BE2C (cell line): ENCODE data around the gene ACSS1.

Source experiments
- DNase-seq: peaks from one replicate; pipeline ENCODE4 v3.0.0-alpha.2; 2020
- H3K27me3 ChIP-seq: fragments of 250-450 bp; sonication (Bioruptor Pico); 2 replicates; pipeline ENCODE4 v1.5.1; 2020; ENCODE audit warnings: mild to moderate bottlenecking
- H3K36me3 ChIP-seq: fragments of 250-450 bp; sonication (Bioruptor Pico); 2 replicates; pipeline ENCODE4 v1.5.1; 2020; ENCODE audit warnings: mild to moderate bottlenecking
- H3K4me1 ChIP-seq: fragments of 250-450 bp; sonication (Bioruptor Pico); 2 replicates; pipeline ENCODE4 v1.5.1; 2020
- H3K4me3 ChIP-seq: 2 replicates; pipeline ENCODE4 v1.5.1; 2011; ENCODE audit warnings: low read depth, low read length
- H3K9me3 ChIP-seq: fragments of 250-450 bp; sonication (Bioruptor Pico); 2 replicates; pipeline ENCODE4 v1.5.1; 2020
- TF ChIP-seq, protein P1 (sequence below): IDR thresholded peaks from 2 replicates; pipeline ENCODE4 v1.5.1; 2012; ENCODE audit warnings: mild to moderate bottlenecking, low read depth, low read length

ACSS1 gene

DNA sequence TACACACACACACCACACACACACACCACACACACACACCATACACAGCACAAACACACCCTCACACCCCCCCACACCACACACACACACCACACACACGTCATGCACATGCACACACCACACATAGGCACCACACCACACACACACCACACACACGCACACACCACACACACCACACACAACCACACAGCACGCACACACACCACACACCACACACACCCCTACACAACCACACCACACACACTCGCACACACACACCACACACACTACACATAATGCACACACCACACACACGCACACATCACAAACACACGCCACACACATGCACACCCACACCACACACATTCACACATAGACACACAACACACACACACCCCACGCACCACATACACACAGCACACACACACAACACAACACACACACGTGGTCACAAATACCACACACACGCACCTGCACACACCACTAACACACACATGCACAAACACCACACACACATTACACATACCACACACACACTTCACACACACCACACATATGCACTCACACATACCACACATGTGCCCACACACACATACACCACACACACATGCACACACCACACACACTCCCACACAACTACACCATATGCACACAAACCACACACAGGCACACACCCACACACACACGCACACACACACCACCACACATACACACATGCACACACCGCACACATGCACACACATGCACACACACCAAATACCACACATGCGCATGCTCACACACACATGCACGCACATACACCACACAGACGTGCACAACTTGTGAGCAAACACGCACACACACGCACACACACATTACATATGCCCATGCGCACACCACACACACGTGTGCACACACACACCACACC is 9.4 kb upstream of the ACSS1 start:
- TF ChIP-seq, protein P1, sequence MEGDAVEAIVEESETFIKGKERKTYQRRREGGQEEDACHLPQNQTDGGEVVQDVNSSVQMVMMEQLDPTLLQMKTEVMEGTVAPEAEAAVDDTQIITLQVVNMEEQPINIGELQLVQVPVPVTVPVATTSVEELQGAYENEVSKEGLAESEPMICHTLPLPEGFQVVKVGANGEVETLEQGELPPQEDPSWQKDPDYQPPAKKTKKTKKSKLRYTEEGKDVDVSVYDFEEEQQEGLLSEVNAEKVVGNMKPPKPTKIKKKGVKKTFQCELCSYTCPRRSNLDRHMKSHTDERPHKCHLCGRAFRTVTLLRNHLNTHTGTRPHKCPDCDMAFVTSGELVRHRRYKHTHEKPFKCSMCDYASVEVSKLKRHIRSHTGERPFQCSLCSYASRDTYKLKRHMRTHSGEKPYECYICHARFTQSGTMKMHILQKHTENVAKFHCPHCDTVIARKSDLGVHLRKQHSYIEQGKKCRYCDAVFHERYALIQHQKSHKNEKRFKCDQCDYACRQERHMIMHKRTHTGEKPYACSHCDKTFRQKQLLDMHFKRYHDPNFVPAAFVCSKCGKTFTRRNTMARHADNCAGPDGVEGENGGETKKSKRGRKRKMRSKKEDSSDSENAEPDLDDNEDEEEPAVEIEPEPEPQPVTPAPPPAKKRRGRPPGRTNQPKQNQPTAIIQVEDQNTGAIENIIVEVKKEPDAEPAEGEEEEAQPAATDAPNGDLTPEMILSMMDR, result no peak
- no peak overlapping the region for H3K4me3 ChIP-seq
- H3K9me3 ChIP-seq, result no peaks in the 10 kb centered on the region
- no peaks in the 10 kb centered on the region for H3K36me3 ChIP-seq
- no peaks in the 10 kb centered on the region for H3K4me1 ChIP-seq
- DNase-seq, result no peak
- H3K27me3 ChIP-seq, result peaks cover 37% of the 10 kb centered on the region

DNA sequence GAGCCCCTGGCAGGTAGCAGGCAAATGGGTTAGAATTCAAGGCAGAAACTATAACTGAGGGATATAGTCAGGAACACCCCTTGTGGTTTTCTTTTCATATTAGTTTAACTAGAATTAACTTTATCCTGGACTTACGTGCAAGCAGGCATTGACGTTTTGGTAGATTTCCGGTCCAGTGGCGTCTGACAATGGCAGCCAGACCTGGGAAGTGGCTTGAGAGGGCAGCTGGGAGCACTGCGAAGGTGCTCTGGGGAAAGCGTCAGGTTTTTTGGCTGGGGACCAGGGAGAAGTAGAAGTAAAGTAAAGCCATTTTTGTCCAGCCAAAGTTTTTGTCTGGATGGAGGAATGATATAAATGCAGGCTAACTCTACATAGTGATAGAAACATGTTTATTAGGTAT is 8.4 kb upstream of the ACSS1 start:
- TF ChIP-seq, protein P1, result no peak
- H3K9me3 ChIP-seq, result no peaks in the 10 kb centered on the region
- no peak overlapping the region for H3K4me3 ChIP-seq
- H3K27me3 ChIP-seq, result peaks cover 38% of the 10 kb centered on the region
- DNase-seq, result no peak
- no peaks in the 10 kb centered on the region for H3K36me3 ChIP-seq
- H3K4me1 ChIP-seq, result no peaks in the 10 kb centered on the region

DNA sequence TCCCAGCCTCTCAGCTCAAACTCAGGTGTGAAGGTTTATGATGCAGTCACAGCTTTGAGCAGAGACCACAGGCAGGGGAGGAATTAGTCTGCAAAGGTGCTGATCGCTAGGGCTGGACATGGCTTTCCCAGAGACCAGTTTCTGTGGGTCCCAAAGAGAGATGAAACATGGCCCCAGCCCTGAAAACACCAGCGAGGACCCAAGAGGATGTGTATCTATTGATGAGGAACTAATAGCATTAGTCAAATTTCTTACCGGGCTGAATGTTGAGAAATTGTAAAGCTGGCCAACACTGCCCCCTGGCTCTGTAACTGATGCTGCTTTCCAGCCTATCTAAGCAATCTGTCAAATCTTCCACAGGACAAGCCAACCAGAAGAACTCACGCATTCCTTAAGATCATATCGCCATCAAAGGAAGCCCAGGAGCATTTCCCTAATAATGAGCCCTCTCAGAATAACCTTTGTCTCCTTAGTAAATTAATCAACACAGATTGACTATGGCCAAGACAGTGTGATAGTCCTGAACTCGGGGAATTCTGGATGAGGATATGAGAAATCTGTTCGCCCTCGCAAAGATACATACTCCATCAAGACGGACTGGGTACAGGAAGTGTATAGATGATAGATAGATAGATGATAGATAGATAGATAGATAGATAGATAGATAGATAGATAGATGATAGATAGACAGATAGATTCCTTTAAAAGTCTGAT is 7.8 kb upstream of the ACSS1 start:
- TF ChIP-seq, protein P1, result peak; percentile 76
- Histone ChIP-seq H3K36me3 (no peaks in the 10 kb centered on the region), H3K27me3 (peaks cover 44% of the 10 kb centered on the region), H3K9me3 (no peaks in the 10 kb centered on the region), H3K4me1 (no peaks in the 10 kb centered on the region), H3K4me3 (no peak overlapping the region)
- no peak for DNase-seq

DNA sequence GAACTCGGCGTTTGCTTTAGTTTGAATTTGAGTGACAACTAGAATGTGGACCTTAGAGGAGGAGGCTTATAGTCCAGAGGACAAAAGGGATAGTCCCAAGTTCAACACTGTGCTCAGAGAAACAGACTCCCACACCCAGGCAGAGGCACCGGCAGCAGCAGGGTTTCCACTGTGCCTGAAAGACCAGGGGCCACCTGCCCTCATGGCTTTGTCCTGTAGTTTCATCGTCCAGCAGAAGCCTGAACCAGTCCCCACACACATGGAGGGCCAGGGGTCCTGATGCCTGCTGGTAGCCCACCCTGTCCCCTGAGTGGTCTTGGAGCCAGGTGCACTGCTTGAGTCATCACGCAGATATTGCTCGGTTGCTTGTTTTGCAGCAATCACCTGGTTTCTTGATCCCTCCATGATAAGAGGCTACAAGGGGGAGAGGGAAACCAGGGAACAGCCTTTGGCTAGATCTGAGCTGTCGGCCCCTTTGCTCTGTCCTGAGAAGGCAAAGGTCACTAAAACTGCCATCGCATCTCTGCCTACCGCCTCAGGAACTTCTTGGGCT is 7.2 kb upstream of the ACSS1 start:
- DNase-seq, result no peak
- TF ChIP-seq, protein P1, result no peak
- H3K4me3 ChIP-seq, result no peak overlapping the region
- H3K36me3 ChIP-seq, result no peaks in the 10 kb centered on the region
- no peaks in the 10 kb centered on the region for H3K4me1 ChIP-seq
- H3K9me3 ChIP-seq, result no peaks in the 10 kb centered on the region
- peaks cover 51% of the 10 kb centered on the region for H3K27me3 ChIP-seq

DNA sequence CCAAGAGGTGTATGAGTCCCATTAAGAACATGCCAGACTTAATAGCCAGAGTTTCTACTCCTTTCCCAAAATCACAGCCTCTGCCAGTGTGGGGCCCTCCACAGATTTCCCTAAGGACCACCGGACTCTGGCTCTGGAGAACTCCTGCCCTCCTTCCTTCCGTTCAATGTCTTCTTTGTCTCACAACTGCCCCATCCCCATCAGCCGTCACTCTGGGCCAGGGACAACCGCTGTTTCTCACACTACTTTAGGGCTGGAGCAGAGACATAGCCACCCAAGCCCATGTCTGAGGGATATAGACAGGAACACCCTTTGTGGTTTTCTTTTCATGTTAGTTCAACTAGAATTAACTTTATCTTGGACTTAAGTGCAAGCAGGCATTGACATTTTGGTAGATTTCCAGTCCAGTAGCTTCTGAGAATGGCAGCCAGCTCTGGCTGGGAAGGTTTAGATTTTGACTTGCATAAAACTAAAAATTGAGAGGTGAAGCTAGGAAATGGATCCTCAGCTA is 6.7 kb upstream of the ACSS1 start:
- no peaks in the 10 kb centered on the region for H3K4me1 ChIP-seq
- H3K27me3 ChIP-seq, result peaks cover 53% of the 10 kb centered on the region
- no peak overlapping the region for H3K4me3 ChIP-seq
- TF ChIP-seq, protein P1, result no peak
- no peaks in the 10 kb centered on the region for H3K9me3 ChIP-seq
- H3K36me3 ChIP-seq, result no peaks in the 10 kb centered on the region
- DNase-seq, result no peak
